IMR-90 (cell line): Measurements from ENCODE around the gene NOXA1. TPM values are rescaled to one million over a fixed set of nuclear protein-coding genes. Genes with fewer than 3 reads are reported as not detected.

ENCODE experiments used
- ATAC-seq: fragments of 200-7000 bp; cut with Tn5 transposase; 2 replicates; pipeline ENCODE4 v1.9.1; 2020; ENCODE audit warnings: low read depth, mild to moderate bottlenecking, moderate library complexity
- BruUV-seq: library from RNA; stranded (reverse); fragments of 400-500 nt; replicated peaks from 2 replicates; lab custom pipeline; 2021; lab: Mats Ljungman, UMichigan
- CTCF ChIA-PET: fragments of 300-600 bp; formaldehyde crosslinking; extraction: SDS; loops from one replicate; lab custom pipeline; 2021; ENCODE audit warnings: antibody characterized with exemption; lab: Yijun Ruan, JAX
- POLR2A ChIA-PET: fragments of 300-600 bp; sonication (Branson Sonifier 250); formaldehyde crosslinking; loops from one replicate; lab custom pipeline; 2022; ENCODE audit warnings: antibody characterized with exemption; ENCODE audit not compliant: unreplicated experiment; lab: Charles Lee
- DNase-seq: peaks from one replicate; pipeline ENCODE4 v3.0.0; 2013
- H2AFZ ChIP-seq: replicated peaks from 2 replicates; pipeline ENCODE3; 2013; ENCODE audit warnings: low read length, mild to moderate bottlenecking; ENCODE audit not compliant: poor library complexity
- H2AK5ac ChIP-seq: 2 replicates; pipeline ENCODE4 v1.6.1; 2013; ENCODE audit warnings: low read depth, low read length, inconsistent platforms
- H2AK9ac ChIP-seq: replicated peaks from 2 replicates; pipeline ENCODE3; 2013; ENCODE audit warnings: mild to moderate bottlenecking, low read depth, low read length, moderate library complexity; ENCODE audit not compliant: poor library complexity
- H2BK120ac ChIP-seq: 2 replicates; pipeline ENCODE4 v1.6.1; 2013; ENCODE audit warnings: low read depth, low read length, inconsistent platforms
- H2BK15ac ChIP-seq: 3 replicates; pipeline ENCODE4 v1.6.1; 2013; ENCODE audit warnings: low read depth, low read length, inconsistent platforms
- H2BK20ac ChIP-seq: 2 replicates; pipeline ENCODE4 v1.6.1; 2013; ENCODE audit warnings: low read depth, mild to moderate bottlenecking, inconsistent platforms, low read length, moderate library complexity
- H2BK5ac ChIP-seq: 2 replicates; pipeline ENCODE4 v1.6.1; 2013; ENCODE audit warnings: mild to moderate bottlenecking, low read depth, low read length, inconsistent platforms; ENCODE audit not compliant: poor library complexity, severe bottlenecking
- H3K14ac ChIP-seq: replicated peaks from 2 replicates; pipeline ENCODE4 v1.6.1; 2013; ENCODE audit warnings: low read depth, low read length, inconsistent platforms
- H3K18ac ChIP-seq: 2 replicates; pipeline ENCODE4 v1.6.1; 2013; ENCODE audit warnings: low read depth, low read length, control low read depth
- H3K23ac ChIP-seq: 2 replicates; pipeline ENCODE4 v1.6.1; 2013; ENCODE audit warnings: low read depth, low read length, inconsistent platforms
- H3K27ac ChIP-seq: 2 replicates; pipeline ENCODE4 v1.5.1; 2013; ENCODE audit warnings: mild to moderate bottlenecking, control low read depth, low read length; ENCODE audit not compliant: insufficient read depth
- H3K27me3 ChIP-seq: 2 replicates; pipeline ENCODE4 v1.6.1; 2013; ENCODE audit warnings: low read length; ENCODE audit not compliant: control insufficient read depth, insufficient read depth
- H3K36me3 ChIP-seq: 2 replicates; pipeline ENCODE4 v1.6.1; 2013; ENCODE audit warnings: low read length, mixed read lengths; ENCODE audit not compliant: control insufficient read depth, insufficient read depth
- H3K4ac ChIP-seq: 2 replicates; pipeline ENCODE4 v1.6.1; 2013; ENCODE audit warnings: low read depth, low read length, inconsistent platforms
- H3K4me1 ChIP-seq: 2 replicates; pipeline ENCODE4 v1.6.1; 2013; ENCODE audit warnings: low read length, mixed read lengths; ENCODE audit not compliant: control insufficient read depth, insufficient read depth
- H3K4me2 ChIP-seq: 2 replicates; pipeline ENCODE4 v1.6.1; 2013; ENCODE audit warnings: low read depth, mild to moderate bottlenecking, control low read depth, low read length, moderate library complexity
- H3K4me3 ChIP-seq: 2 replicates; pipeline ENCODE4 v1.5.1; 2013; ENCODE audit warnings: low read depth, mild to moderate bottlenecking, control low read depth, low read length, moderate library complexity; ENCODE audit not compliant: insufficient read depth
- H3K56ac ChIP-seq: 2 replicates; pipeline ENCODE4 v1.6.1; 2013; ENCODE audit warnings: low read length, inconsistent platforms; ENCODE audit not compliant: insufficient read depth; ENCODE audit errors: extremely low read depth
- H3K79me1 ChIP-seq, 2 experiments: 2 replicates each; pipeline ENCODE4 v1.6.1; 2013; ENCODE audit warnings: low read length in 2 of 2, inconsistent platforms in 1 of 2, low read depth in 1 of 2
- H3K9ac ChIP-seq: 2 replicates; pipeline ENCODE4 v1.6.1; 2013; ENCODE audit warnings: low read depth, low read length, control low read depth
- H3K9me1 ChIP-seq: 2 replicates; pipeline ENCODE4 v1.6.1; 2013; ENCODE audit warnings: low read length, inconsistent platforms; ENCODE audit not compliant: insufficient read depth
- H3K9me3 ChIP-seq: 2 replicates; pipeline ENCODE4 v1.6.1; 2013; ENCODE audit warnings: low read length; ENCODE audit not compliant: control insufficient read depth, insufficient read depth
- H4K20me1 ChIP-seq: 2 replicates; pipeline ENCODE4 v1.6.1; 2013; ENCODE audit warnings: low read length, inconsistent platforms; ENCODE audit not compliant: insufficient read depth
- H4K5ac ChIP-seq: 2 replicates; pipeline ENCODE4 v1.6.1; 2013; ENCODE audit warnings: mild to moderate bottlenecking, low read depth, low read length, control low read depth
- H4K8ac ChIP-seq, 2 experiments: 2 replicates each; pipeline ENCODE4 v1.6.1; 2013; ENCODE audit warnings: low read depth in 2 of 2, low read length in 2 of 2, control low read depth in 1 of 2, inconsistent platforms in 1 of 2
- H4K91ac ChIP-seq: 2 replicates; pipeline ENCODE4 v1.6.1; 2013; ENCODE audit warnings: low read depth, low read length, inconsistent platforms; ENCODE audit not compliant: insufficient read depth
- BHLHE40 ChIP-seq: fragments of 150-350 bp; IDR thresholded peaks from 2 replicates; pipeline ENCODE4 v1.6.1; 2016; ENCODE audit warnings: mild to moderate bottlenecking, low read depth, low read length
- CEBPB ChIP-seq: IDR thresholded peaks from 2 replicates; pipeline ENCODE4 v1.6.1; 2012; ENCODE audit warnings: low read depth, low read length, improper control_type of control experiment
- CHD1 ChIP-seq: IDR thresholded peaks from 2 replicates; pipeline ENCODE4 v1.6.1; 2012; ENCODE audit warnings: low read depth, low read length, improper control_type of control experiment
- CTCF ChIP-seq: conservative IDR thresholded peaks from 2 replicates; pipeline ENCODE4 v1.5.1; 2012; ENCODE audit warnings: mild to moderate bottlenecking, low read depth, low read length, improper control_type of control experiment
- ELK1 ChIP-seq: fragments of 150-350 bp; IDR thresholded peaks from 2 replicates; pipeline ENCODE4 v1.6.1; 2016; ENCODE audit warnings: low read depth, mild to moderate bottlenecking, low read length, moderate library complexity, borderline replicate concordance
- MAFK ChIP-seq: IDR thresholded peaks from 2 replicates; pipeline ENCODE4 v1.6.1; 2012; ENCODE audit warnings: low read depth, low read length, improper control_type of control experiment
- MAZ ChIP-seq: IDR thresholded peaks from 2 replicates; pipeline ENCODE4 v1.6.1; 2012; ENCODE audit warnings: low read depth, mild to moderate bottlenecking, low read length, improper control_type of control experiment, moderate library complexity, borderline replicate concordance
- NFE2L2 ChIP-seq: fragments of 150-350 bp; IDR thresholded peaks from 2 replicates; pipeline ENCODE4 v1.6.1; 2016; ENCODE audit warnings: low read depth, mild to moderate bottlenecking, low read length
- POLR2A ChIP-seq: IDR thresholded peaks from 2 replicates; pipeline ENCODE4 v1.6.1; 2012; ENCODE audit warnings: mild to moderate bottlenecking, low read depth, low read length
- RAD21 ChIP-seq: IDR thresholded peaks from 2 replicates; pipeline ENCODE4 v1.6.1; 2012; ENCODE audit warnings: low read length, improper control_type of control experiment
- RCOR1 ChIP-seq: IDR thresholded peaks from 2 replicates; pipeline ENCODE4 v1.6.1; 2012; ENCODE audit warnings: mild to moderate bottlenecking, low read length, improper control_type of control experiment; ENCODE audit not compliant: insufficient replicate concordance
- RFX5 ChIP-seq: IDR thresholded peaks from 2 replicates; pipeline ENCODE4 v1.8.0; 2012; ENCODE audit warnings: low read depth, mild to moderate bottlenecking, low read length, moderate library complexity
- SMC3 ChIP-seq: fragments of 150-350 bp; IDR thresholded peaks from 2 replicates; pipeline ENCODE4 v1.6.1; 2016; ENCODE audit warnings: low read depth, mild to moderate bottlenecking, antibody characterized with exemption, low read length, moderate library complexity
- USF2 ChIP-seq: fragments of 150-350 bp; IDR thresholded peaks from 2 replicates; pipeline ENCODE4 v1.6.1; 2017; ENCODE audit warnings: mild to moderate bottlenecking, antibody characterized with exemption, low read length, low read depth
- WGBS, 2 experiments: methylation state at CpG; one replicate each; pipeline versions ENCODE4 v1.1.5 to v1.1.7; 2013; ENCODE audit warnings: missing lambda C conversion rate in 2 of 2; ENCODE audit not compliant: insufficient read length in 1 of 2; ENCODE audit errors: extremely low coverage in 2 of 2; 5-methylcytosine and 5-hydroxymethylcytosine counted together
- dilution Hi-C: fragments of 300-500 bp; cut with HindIII; formaldehyde crosslinking; loops from one replicate; pipeline ENCODE4 v1.14.3; 2018; ENCODE audit warnings: low sequenced_read_pairs; ENCODE audit not compliant: unreplicated experiment
- in situ Hi-C: fragments of 300-500 bp; cut with MboI; formaldehyde crosslinking; loops from 3 replicates; pipeline ENCODE4 v1.14.3; 2019; ENCODE audit warnings: low sequenced_read_pairs, inconsistent platforms, mixed read lengths
- intact Hi-C: fragments of 100-400 bp; cut with micrococcal nuclease; formaldehyde crosslinking; loops from 2 replicates; pipeline ENCODE4 v1.10.0; 2022
- polyA plus RNA-seq, 3 experiments: library from polyadenylated mRNA; depleted of rRNA; stranded (reverse); fragments of >200 nt; gene quantifications; 2 replicates each; pipeline ENCODE4 v1.2.3, GENCODE V29; 2012; ENCODE audit warnings: low replicate concordance in 1 of 3
- total RNA-seq: library from RNA; depleted of rRNA; stranded (reverse); fragments of >200 nt; gene quantifications from 2 replicates; pipeline ENCODE4 v1.2.3, GENCODE V29; 2012

NOXA1 gene
- total and polyA plus RNA-seq, 2 of the 4 experiments (the other 2 are of a cell fraction): 0.17 TPM; not detected in 1

GRCh38 chr9:137459601-137460362 lies 36.6 kb downstream of the NOXA1 start:
- Histone ChIP-seq H3K27me3 (no peaks in the 10 kb centered on the region), H4K8ac (peak overlapping the region; percentile 98 to 100), H2BK5ac (peak overlapping the region; percentile 53), H3K23ac (no peak overlapping the region), H3K79me1 (peaks cover 3 to 34% of the 10 kb centered on the region in 2 experiments; a peak in 3 of 4 replicates), H3K14ac (peak overlapping the region; percentile 89), H2BK120ac (peak overlapping the region; percentile 62; the same call in 1 of the 2 replicates), H4K91ac (peak overlapping the region; percentile 86), H2BK15ac (peak overlapping the region; percentile 62; the same call in 1 of the 3 replicates), H3K56ac (no peak overlapping the region), H2BK20ac (peak overlapping the region; percentile 34; the same call in 1 of the 2 replicates), H3K4me1 (peaks cover 18% of the 10 kb centered on the region), H4K20me1 (peaks cover 32% of the 10 kb centered on the region), H3K4me2 (peak overlapping the region; percentile 73), H3K9me3 (no peaks in the 10 kb centered on the region), H2AFZ (peak overlapping the region; percentile 100), H3K4ac (peak overlapping the region; percentile 83), H2AK5ac (peak overlapping the region; percentile 73; the same call in 1 of the 2 replicates), H3K4me3 (peak overlapping the region; percentile 13; the same call in 1 of the 2 replicates), H3K9ac (peak overlapping the region; percentile 77), H4K5ac (peak overlapping the region; percentile 76), H3K9me1 (no peaks in the 10 kb centered on the region), H3K18ac (peak overlapping the region; percentile 45; the same call in 1 of the 2 replicates), H3K27ac (peak overlapping the region; percentile 84), H3K36me3 (peaks cover 20% of the 10 kb centered on the region), H2AK9ac (peak overlapping the region; percentile 88)
- dilution Hi-C loops (no loop called here), intact Hi-C loops (no loop called here), in situ Hi-C loops (no loop called here)
- 38% methylated on average over 6 of the region's 15 CpGs; no CpG with 5 or more reads in 1 of the 2 experiments for WGBS, 2 experiments
- ATAC-seq (peak; percentile 1; the same call in 1 of the 2 replicates), DNase-seq (no peak)
- CTCF ChIA-PET: no interaction called here
- POLR2A ChIA-PET: interaction anchor here (0.6 kb wide), 1 partner anchor 581 kb away, joined by 7 read pairs; no protein-coding TSS in a partner anchor
- BruUV-seq: no TSS peak
- TF ChIP-seq MAFK: no peak
- TF ChIP-seq RAD21: no peak
- TF ChIP-seq NFE2L2: no peak
- TF ChIP-seq USF2: no peak
- TF ChIP-seq CHD1: no peak
- no peak for TF ChIP-seq RCOR1
- no peak for TF ChIP-seq CEBPB
- TF ChIP-seq RFX5: no peak
- no peak for TF ChIP-seq POLR2A
- no peak for TF ChIP-seq BHLHE40
- TF ChIP-seq MAZ: no peak
- TF ChIP-seq SMC3: no peak
- TF ChIP-seq ELK1: no peak
- no peak for TF ChIP-seq CTCF
